Stomach (tissue), 4 donors: Measurements from ENCODE around the gene DIDO1.

Source experiments
- EP300 ChIP-seq: sonication (generic); formaldehyde crosslinking; IDR thresholded peaks from one replicate; pipeline ENCODE4 v1.6.1; 2017; ENCODE audit warnings: antibody characterized with exemption
- POLR2AphosphoS5 ChIP-seq, 3 donors: sonication (generic); formaldehyde crosslinking; IDR thresholded peaks; one replicate each; pipeline ENCODE4 v1.6.1; 2016; ENCODE audit warnings: antibody characterized with exemption in 3 of 3
- TF ChIP-seq, protein P1 (sequence below), 7 experiments: fragments of 450-650 bp in 4 of 7; fragments of 200-600 bp in 3 of 7; sonication (generic) in 3 of 7; IDR thresholded peaks; one replicate each; pipeline ENCODE4 v1.5.1; 2016 to 2019; ENCODE audit warnings: antibody characterized with exemption in 7 of 7, control low read depth in 2 of 7, mild to moderate bottlenecking in 1 of 7

- TF ChIP-seq, protein P1, sequence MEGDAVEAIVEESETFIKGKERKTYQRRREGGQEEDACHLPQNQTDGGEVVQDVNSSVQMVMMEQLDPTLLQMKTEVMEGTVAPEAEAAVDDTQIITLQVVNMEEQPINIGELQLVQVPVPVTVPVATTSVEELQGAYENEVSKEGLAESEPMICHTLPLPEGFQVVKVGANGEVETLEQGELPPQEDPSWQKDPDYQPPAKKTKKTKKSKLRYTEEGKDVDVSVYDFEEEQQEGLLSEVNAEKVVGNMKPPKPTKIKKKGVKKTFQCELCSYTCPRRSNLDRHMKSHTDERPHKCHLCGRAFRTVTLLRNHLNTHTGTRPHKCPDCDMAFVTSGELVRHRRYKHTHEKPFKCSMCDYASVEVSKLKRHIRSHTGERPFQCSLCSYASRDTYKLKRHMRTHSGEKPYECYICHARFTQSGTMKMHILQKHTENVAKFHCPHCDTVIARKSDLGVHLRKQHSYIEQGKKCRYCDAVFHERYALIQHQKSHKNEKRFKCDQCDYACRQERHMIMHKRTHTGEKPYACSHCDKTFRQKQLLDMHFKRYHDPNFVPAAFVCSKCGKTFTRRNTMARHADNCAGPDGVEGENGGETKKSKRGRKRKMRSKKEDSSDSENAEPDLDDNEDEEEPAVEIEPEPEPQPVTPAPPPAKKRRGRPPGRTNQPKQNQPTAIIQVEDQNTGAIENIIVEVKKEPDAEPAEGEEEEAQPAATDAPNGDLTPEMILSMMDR (IDR thresholded peaks at IDR 0.05), result no peak
- TF ChIP-seq POLR2AphosphoS5 (IDR thresholded peaks at IDR 0.05) (no peak), EP300 (no peak)
These were observed 35.9 kb downstream of the DIDO1 start for GRCh38 chr20:62890444-62890843.
